SK-MEL-5 (cell line): Measurements from ENCODE around the gene JAM3. TPM values are rescaled to one million over a fixed set of nuclear protein-coding genes. Genes with fewer than 3 reads are reported as not detected.
"Not testable (repeated sequence)": the region's sequence is repeated elsewhere in the genome, so short reads cannot be mapped to it uniquely, and the experiment has no call there.

Source experiments
- DNase-seq: peaks from one replicate; pipeline ENCODE4 v3.0.0-alpha.2; 2016; ENCODE audit warnings: low read depth, low spot score
- in situ Hi-C: cut with HindIII; loops from 2 replicates; pipeline ENCODE4 v1.10.0; 2016; ENCODE audit warnings: low sequenced_read_pairs, high pct_unique_total_duplicates, low pct_unique_long_range_greater_than_20kb
- total RNA-seq: library from RNA; depleted of rRNA; stranded (reverse); fragments of >200 nt; shearing (Covaris generic); gene quantifications from 2 replicates; pipeline ENCODE4 v1.2.3, GENCODE V29; 2014

JAM3 gene
- total RNA-seq, 1 experiment from 2014 or later = 72.2 TPM

DNA sequence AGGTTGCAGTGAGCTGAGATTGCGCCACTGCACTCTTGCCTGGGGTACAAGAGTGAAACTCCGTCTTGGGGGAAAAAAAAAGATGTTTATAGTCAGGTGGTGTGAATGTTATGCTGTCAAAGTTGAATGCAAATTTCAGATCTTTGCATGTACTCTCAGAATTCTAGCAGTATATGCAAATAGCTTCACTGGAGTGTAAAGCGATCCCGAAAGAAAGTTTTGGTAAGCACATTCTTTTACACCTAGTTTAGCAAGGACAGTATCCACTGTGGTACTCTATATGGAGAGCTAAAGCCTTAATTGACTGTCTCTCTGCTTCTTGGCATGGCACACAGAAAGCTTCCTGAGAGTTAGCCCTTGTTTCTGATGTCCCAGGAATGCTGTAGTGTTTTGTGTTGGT lies 4.0 kb downstream of the JAM3 start:
- in situ Hi-C loops = no loop called here
- DNase-seq = no peak

DNA sequence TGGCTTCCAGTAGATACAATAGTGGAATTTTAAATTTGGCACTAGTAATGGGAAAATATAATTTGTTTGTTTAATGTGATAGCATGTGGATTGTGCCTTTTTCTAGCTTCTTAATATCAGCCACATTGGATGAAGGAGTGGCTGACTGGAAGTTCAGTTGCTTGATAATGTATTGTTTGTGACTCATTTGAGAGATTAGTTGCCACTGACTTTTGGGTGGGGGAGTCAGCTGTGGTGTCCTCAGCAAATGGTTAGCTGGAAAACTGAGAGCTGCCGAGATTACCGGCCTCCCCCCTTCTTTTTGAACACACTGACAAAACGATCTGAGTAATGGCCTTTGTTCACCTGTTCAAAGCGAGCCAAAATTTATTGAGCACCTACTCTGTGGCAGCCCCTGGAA lies 5.5 kb downstream of the JAM3 start:
- in situ Hi-C loops = no loop called here
- no peak for DNase-seq

DNA sequence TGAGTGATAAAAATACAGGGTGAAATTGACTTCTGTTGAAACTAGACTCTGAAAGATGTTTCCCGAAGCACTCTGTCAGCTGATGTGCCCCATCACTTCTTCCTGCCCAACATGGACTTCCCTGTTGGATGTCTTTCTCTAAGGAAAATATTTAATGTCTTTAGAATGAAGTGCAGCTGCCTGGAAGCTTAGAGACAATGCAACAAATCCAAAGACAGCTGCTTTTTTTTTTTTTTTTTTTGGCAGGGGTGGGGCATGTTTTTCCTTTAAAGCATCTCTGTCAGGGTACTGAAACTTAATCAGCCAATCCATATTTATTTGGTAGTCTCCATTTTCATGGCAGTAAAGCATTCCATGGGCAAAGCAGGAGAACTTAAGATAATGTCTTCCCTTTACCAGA lies 5.9 kb downstream of the JAM3 start:
- in situ Hi-C loops = no loop called here
- no peak for DNase-seq

DNA sequence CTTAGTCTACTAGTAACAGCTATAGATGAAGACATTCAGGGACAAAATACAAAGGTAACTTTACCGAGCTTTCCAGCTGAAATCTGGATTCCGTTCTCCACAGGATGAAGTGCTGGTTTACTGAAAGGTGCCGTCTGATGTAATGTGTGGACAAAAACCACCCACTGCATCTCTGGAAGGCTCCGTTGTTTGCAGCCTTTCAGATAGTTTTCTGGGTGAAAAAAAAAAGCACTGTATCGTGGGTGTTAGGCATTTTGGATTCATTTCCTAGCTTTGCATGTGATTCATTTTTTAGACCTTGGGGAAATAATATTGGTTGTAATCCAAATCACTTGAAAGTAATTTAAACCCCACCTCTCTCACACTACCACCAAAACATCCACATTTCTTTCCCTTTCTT lies 10.4 kb downstream of the JAM3 start:
- in situ Hi-C loops = no loop called here
- DNase-seq = no peak

DNA sequence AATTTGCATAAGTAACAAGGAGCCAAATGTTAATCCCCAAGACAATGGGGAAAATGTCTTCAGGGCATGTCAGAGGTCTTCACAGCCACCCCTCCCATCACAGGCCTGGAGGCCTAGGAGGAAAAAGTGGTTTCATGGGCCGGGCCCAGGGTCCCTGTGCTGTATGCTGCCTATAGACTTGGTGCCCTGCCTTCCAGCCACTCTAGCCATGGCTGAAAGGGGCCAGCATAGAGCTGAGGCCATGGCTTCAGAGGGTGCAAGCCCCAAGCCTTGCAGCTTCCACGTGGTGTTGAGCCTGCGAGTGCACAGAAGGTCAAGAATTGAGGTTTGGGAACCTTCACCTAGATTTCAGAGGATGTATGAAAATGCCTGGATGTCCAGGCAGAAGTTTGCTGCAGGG lies 12.4 kb downstream of the JAM3 start:
- in situ Hi-C loops, DNase-seq: not testable (repeated sequence)

DNA sequence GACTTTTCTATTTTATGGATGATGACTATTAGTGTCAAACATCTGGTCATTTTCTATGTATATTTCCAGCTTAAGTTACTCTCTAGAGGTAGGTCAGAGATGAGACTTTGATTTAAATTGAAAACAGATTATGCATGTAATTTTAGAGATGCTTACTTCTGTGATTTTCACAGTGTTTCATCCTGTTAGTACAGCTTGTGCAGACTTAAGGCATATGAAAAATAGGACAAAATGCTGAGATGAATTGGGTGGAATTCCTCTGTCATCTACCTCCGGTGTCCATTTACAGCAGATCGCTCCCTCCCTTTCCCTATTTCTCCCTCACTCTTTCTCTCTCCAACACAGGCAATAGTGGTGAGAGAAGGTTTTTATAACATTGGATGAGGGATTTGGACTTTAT lies 14.1 kb downstream of the JAM3 start:
- no peak for DNase-seq
- in situ Hi-C loops = no loop called here

DNA sequence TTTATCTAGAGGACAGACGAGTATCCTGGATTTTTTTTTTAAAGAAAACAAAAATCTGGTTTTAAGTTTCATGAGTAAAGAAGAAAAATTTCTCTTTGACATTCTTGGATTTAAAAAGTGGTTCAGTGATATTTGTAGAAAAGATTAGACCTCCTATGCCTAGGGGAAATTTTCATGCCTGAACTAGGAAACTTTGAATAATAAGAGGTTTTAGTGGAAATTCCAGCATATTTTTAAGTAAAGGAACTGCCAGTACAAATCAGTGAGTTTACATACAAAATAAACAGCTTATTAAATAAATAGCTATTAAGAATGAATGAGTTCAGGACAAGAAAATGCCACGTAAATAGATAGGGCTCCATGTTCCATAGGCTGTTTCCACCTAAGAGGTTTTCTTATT lies 17.5 kb downstream of the JAM3 start:
- in situ Hi-C loops = no loop called here
- no peak for DNase-seq

DNA sequence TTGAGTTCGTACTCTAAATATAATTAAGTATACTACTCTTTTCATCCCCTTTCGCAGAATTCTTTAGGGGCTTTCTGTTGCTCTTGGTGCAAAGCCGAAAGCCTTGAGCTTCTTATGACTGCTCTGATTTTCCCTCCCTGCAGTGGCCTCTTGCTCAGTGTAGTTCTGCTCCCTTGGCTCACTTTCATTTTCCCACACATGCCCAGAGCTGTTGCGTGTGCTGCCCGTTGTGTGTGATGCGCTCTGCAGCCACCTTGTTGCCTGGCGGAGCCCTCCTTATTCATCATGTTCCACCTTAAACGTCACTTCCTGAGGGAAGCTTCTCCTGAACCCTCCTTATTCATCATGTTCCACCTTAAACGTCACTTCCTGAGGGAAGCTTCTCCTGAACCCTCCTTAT lies 23.1 kb downstream of the JAM3 start:
- in situ Hi-C loops, DNase-seq: not testable (repeated sequence)

DNA sequence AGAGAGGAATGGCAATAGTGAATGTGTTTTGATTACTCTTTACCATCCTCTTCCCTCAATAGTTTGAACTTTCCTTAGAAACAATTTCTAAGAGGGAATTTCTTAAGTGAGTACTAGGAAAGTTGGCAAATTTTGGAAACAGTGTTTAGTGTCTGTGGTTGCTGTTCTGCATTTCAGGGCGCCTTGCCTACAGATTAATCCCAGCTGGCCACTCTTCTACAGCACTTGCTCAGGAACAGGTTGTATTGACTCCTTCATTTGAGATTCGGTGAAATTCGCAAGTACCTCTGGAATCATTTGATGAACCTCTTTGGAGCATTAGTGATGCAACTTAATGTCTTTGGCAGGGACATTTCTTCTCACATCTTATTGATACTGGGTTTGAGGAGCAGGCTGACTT lies 28.3 kb downstream of the JAM3 start:
- in situ Hi-C loops = no loop called here
- DNase-seq = no peak

DNA sequence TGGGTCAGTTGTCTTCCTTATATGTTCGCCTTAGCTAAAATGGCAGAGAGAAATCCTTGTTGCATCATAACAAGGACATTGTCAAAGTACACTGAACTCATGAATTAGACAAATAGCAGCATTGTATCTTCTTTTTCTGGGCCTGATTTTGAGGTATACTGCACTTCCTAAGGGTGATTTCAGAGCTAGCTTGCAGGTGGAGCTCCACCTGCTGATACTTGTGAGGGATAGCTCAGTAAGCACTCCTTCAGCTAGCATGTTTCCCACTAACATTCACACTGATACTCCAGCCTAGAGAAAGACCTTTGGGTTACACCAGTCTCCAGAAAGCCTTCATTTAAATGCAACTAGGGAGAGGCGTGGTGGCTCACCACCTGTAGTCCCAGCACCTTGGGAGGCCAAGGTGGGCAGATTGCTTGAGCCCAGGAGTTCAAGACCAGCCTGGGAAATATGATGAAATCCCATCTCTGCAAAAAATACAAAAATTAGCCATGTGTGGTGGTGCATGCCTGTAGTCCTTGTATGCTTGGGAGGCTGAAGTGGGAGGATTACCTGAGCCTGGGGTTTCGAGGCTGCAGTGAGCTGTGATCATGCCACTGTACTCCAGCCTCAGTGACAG lies 29.8 kb downstream of the JAM3 start:
- in situ Hi-C loops = no loop called here
- DNase-seq = peak; percentile 43

DNA sequence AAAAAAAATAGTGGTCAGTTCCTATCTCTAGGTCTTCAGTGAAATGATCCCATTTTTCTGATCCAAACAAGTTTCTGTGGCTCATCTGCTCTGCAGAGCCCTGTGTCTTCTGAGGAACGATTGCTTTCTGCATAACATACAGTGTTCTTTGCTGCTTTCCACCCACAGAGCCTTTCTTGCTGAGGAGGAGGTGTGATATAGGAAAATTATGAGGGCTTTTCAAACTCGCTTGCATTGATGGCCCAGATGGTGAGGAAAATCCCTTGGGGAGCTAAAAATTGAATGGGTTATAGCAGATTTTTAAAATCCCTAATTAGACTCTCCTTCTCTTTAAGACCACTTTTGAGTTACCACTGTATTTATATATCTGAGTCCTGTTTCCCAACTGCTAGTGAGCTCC lies 31.3 kb downstream of the JAM3 start:
- DNase-seq = no peak

DNA sequence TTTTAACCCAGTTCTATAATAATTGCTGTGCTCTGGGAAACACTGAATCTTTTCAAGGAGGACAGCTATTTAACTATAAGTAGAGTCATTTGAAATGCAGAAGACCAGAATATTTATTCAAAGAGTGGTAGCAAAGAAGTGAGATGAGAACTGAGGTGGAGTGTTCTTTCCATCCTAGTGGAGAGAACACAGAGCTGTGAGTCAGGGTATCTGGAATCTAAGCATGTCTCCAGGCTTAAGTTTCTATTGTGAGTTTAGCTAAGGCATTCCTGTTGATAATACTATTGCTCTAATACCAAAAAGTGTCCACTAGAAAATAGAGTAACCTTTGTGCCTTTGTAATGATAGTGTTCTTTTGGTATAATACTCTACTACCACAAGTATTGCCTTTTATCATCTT lies 32.4 kb downstream of the JAM3 start:
- in situ Hi-C loops = no loop called here
- no peak for DNase-seq

More for the DNA sequence above, 31.3 kb downstream of the JAM3 start:
- in situ Hi-C loops = no loop called here

DNA sequence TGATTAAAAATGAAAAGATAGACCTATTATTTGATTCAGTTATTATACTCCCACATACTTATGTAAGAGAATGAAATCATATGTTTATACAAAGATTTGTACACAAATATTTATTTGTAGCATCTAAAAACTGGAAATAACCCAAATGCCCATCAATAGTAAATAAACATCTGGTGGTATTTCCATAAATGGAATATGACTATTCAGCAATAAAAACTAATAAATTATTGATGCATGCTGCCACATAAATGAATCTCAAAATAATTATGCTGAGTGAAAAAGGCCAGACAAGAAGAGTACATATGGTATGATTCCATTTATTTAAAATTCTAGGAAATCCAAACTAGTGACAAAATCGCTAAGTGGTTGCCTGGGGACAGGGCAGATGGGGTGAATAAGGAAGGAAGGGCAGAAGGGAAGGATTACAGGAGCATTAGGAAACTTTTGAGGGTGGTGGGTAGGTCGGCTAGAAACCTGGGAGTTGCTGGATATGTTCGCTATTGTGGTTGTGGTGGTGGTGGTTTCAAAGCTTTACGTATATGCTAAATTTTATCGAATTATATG lies 41.5 kb downstream of the JAM3 start:
- no peak for DNase-seq
- in situ Hi-C loops = no loop called here

DNA sequence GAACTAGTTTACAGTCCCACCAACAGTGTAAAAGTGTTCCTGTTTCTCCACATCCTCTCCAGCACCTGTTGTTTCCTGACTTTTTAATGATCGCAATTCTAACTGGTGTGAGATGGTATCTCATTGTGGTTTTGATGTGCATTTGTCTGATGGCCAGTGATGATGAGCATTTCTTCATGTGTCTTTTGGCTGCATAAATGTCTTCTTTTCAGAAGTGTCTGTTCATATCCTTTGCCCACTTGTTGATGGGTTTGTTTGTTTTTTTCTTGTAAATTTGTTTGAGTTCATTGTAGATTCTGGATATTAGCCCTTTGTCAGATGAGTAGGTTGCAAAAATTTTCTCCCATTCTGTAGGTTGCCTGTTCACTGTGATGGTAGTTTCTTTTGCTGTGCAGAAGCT lies 44.9 kb downstream of the JAM3 start:
- in situ Hi-C loops, DNase-seq: not testable (repeated sequence)

DNA sequence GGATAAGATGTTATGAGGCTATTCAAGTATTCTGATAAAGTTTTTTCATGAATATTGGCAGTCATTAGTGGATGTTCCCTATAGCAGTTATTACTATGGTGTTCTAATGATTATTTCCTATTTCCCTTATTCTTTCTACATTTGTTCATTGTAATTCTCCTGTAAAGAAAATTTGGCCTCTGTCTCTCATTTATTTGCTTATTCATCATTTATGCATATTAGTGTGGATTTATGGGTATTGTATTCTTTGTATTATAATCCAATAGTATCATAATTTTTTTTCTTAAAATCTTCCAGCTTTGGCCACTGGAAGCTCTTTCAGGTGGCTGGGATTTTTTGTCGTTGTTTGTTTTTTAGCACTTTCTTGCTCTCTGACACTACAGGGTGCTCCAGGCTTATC lies 47.3 kb downstream of the JAM3 start:
- in situ Hi-C loops = no loop called here
- no peak for DNase-seq

DNA sequence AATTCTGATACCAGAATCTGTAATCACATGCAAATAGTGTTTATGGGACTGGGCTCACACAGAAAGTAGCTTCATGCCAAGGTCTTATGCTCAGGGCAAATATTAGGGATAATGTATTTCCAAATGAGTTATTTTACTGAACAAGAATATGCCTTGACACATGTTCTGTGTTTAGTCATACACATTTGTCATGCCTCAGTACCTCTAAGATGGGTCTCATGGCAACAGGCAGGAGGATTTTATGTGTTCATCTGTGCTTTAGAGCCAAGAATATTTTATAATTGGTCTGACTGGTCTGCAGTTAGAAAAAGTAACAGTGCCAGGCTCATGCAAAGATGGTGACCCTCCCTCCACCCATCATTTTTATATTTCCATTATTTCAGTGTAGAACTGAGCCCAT lies 49.1 kb downstream of the JAM3 start:
- DNase-seq = no peak
- in situ Hi-C loops = no loop called here

DNA sequence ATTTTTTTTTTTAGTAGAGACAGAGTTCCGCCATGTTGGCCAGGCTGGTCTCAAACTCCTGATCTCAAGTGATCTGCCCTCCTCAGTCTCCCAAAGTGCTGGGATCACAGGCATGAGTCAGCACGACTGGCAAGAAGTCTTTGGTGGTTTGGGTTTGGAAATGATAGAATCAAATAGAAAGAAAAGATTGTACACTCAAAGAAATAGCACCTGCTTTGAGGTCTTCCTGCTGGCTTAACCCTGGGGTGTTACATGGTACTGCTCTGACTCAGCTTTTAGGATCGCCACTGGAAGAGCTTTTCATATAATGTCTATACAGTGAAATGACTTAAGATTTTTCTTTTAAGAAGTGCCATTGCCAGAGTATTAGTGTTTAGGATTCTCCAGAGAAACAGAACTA lies 50.2 kb downstream of the JAM3 start:
- in situ Hi-C loops = no loop called here
- DNase-seq = peak; percentile 11

DNA sequence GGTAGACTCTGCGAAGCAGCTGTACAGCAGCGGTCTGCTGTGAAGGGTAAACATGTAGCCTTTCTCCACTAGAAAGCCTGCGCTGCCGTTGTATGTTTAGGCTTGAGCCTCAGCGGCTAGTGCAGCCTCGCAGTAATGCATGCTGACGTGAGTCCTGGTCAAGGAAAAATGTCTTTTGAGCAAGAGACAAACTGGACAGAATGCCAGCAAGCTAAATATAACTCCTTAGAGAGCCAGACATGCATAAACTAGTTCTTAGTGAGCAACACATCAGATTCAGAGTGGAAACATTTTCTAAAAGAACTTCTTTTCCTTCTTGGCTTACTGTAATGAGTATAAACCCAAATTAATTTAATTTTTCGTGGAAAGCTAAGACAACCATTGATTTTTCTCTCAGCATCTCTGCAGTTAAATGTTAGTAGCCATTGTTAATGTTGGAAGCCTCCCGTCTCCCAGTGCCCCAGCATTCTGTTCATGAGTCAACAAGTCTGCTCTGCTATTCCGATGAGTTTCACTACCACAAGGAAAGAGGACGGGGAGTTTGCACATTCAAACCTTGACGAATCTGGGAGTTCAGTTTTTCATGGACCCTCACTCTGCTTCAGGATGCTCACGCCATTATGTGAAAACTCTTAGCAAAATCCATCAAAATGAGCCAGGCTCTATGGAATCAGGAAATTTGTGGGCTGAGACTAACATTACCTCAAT lies 51.4 kb downstream of the JAM3 start:
- in situ Hi-C loops = no loop called here
- DNase-seq = peak; percentile 52

DNA sequence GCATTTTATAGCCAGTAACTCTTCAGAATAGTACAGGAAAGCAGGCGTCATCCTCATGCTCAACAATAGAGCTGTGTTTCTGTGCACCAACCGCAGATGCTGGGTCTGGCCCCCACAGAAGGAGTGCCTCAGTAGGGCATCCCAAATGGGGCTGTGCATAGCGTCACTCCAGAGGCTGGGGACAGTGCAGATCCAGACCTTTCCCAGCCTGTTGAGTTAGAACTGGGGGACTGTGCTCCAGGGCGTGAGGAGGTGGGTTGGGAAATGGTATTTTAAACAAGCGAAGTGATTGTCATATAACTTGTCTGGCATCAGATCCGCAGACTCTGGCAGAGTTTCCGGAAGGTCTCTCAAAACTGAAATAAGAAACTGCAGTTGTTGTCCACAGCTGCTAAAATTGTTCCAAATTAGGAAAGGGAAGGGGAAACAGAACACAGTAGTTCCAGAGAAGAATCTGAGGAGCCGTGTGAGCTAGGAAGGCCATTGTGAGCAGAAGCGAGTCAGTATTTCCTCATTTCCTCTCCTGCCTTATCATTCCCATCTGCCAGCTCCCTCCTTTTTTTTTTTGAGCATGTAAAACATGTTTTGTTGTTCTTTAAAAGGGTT lies 52.2 kb downstream of the JAM3 start:
- in situ Hi-C loops = no loop called here
- DNase-seq = peak; percentile 86
